Measurements from ENCODE around the gene CFAP299.

DNA sequence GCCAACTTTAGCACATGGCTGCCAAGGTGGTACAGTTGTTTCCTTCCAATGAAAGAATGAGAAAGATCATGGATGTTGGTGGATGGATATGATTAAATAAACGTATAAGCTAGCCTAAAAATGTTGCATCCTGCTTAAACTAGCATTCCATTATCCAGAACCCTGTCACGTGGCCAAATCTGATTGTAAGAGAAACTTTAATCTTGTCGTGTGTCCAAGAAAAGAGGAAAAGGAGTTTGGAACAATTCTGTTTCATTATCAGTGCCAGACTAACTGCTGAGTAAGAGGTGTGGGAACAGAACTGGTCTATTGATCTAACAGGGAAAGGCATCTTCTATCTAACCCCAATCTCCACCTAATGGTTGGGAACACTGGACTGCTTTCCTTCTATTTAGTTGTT is 369.8 kb downstream of the CFAP299 start:
- TF ChIP-seq, protein P1, sequence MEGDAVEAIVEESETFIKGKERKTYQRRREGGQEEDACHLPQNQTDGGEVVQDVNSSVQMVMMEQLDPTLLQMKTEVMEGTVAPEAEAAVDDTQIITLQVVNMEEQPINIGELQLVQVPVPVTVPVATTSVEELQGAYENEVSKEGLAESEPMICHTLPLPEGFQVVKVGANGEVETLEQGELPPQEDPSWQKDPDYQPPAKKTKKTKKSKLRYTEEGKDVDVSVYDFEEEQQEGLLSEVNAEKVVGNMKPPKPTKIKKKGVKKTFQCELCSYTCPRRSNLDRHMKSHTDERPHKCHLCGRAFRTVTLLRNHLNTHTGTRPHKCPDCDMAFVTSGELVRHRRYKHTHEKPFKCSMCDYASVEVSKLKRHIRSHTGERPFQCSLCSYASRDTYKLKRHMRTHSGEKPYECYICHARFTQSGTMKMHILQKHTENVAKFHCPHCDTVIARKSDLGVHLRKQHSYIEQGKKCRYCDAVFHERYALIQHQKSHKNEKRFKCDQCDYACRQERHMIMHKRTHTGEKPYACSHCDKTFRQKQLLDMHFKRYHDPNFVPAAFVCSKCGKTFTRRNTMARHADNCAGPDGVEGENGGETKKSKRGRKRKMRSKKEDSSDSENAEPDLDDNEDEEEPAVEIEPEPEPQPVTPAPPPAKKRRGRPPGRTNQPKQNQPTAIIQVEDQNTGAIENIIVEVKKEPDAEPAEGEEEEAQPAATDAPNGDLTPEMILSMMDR (IDR thresholded peaks at IDR 0.05): no peak
- no peak for TF ChIP-seq ZFX (IDR thresholded peaks at IDR 0.05; ENCODE audit: borderline replicate concordance)
